NCI-H1436 (cell line): Measurements from ENCODE around the gene ZMPSTE24.
"Not testable (repeated sequence)": the region's sequence is repeated elsewhere in the genome, so short reads cannot be mapped to it uniquely, and the experiment has no call there.

Experiments
- DNase-seq: peaks from one replicate; lab custom pipeline; 2025; lab: John Stamatoyannopoulos, UW

Gene ZMPSTE24

GRCh38 chr1:40257688-40258444 is at the start of gene ZMPSTE24:
Gene ZMPSTE24 (plus strand): TSS chr1:40258236. CDS start chr1:40258272, 36 bp downstream.
- peak; percentile 98 for DNase-seq

GRCh38 chr1:40210511-40211204 is 47.4 kb upstream of the ZMPSTE24 start:
- DNase-seq: no peak

GRCh38 chr1:40218333-40218732 is 39.7 kb upstream of the ZMPSTE24 start:
- DNase-seq: no peak

GRCh38 chr1:40221471-40221905 is 36.5 kb upstream of the ZMPSTE24 start:
- DNase-seq: not testable (repeated sequence)

- DNase-seq: no peak
These were observed 35.9 kb upstream of the ZMPSTE24 start for GRCh38 chr1:40221977-40222772.

GRCh38 chr1:40224040-40224439 is 34.0 kb upstream of the ZMPSTE24 start:
- DNase-seq: no peak

- DNase-seq: no peak
These were observed 31.8 kb upstream of the ZMPSTE24 start for GRCh38 chr1:40226192-40226591.

- no peak for DNase-seq
These were observed 25.6 kb upstream of the ZMPSTE24 start for GRCh38 chr1:40232444-40232843.

- no peak for DNase-seq
These were observed 18.4 kb upstream of the ZMPSTE24 start for GRCh38 chr1:40239626-40240025.

- DNase-seq: no peak
These were observed 17.6 kb upstream of the ZMPSTE24 start for GRCh38 chr1:40240390-40240789.

- DNase-seq: no peak
These were observed 16.7 kb upstream of the ZMPSTE24 start for GRCh38 chr1:40241362-40241761.

- no peak for DNase-seq
These were observed 14.7 kb upstream of the ZMPSTE24 start for GRCh38 chr1:40243351-40243750.

- no peak for DNase-seq
These were observed 13.8 kb upstream of the ZMPSTE24 start for GRCh38 chr1:40244138-40244744.

- no peak for DNase-seq
These were observed 12.3 kb upstream of the ZMPSTE24 start for GRCh38 chr1:40245686-40246085.

- no peak for DNase-seq
These were observed 10.4 kb upstream of the ZMPSTE24 start, which contains the start of gene TMCO2 for GRCh38 chr1:40247655-40248054. Gene TMCO2 (plus strand): TSS chr1:40247937. CDS start chr1:40247994, 57 bp downstream.

GRCh38 chr1:40248412-40248811 is 9.6 kb upstream of the ZMPSTE24 start:
- no peak for DNase-seq

- DNase-seq: no peak
These were observed 6.6 kb upstream of the ZMPSTE24 start for GRCh38 chr1:40251456-40251855.

GRCh38 chr1:40252601-40253000 is 5.4 kb upstream of the ZMPSTE24 start:
- DNase-seq: no peak

GRCh38 chr1:40255231-40255630 is 2.8 kb upstream of the ZMPSTE24 start:
- no peak for DNase-seq

GRCh38 chr1:40256401-40257084 is 1.5 kb upstream of the ZMPSTE24 start:
- no peak for DNase-seq

GRCh38 chr1:40257313-40257687 is 736 bp upstream of the ZMPSTE24 start:
- no peak for DNase-seq

GRCh38 chr1:40258445-40258769 is 371 bp downstream of the ZMPSTE24 start:
- DNase-seq: no peak
